Endothelial cell (in vitro differentiated cells): ENCODE measurements around the gene NCAN. TPM values are rescaled to one million over a fixed set of nuclear protein-coding genes. Genes with fewer than 3 reads are reported as not detected.
"Not testable (repeated sequence)": the region's sequence is repeated elsewhere in the genome, so short reads cannot be mapped to it uniquely, and the experiment has no call there.

Source experiments
- DNase-seq: peaks from one replicate; pipeline ENCODE4 v3.0.0; 2021; ENCODE audit warnings: low spot score
- H3K27ac Mint-ChIP-seq: one replicate; pipeline ENCODE4 v1.8.0; 2021; ENCODE audit warnings: mixed read lengths, inconsistent platforms; ENCODE audit not compliant: unreplicated experiment
- H3K27me3 Mint-ChIP-seq: one replicate; pipeline ENCODE4 v1.8.0; 2021; ENCODE audit warnings: mild to moderate bottlenecking, moderate library complexity, mixed read lengths, inconsistent platforms; ENCODE audit not compliant: unreplicated experiment
- H3K36me3 Mint-ChIP-seq: one replicate; pipeline ENCODE4 v1.8.0; 2021; ENCODE audit warnings: mild to moderate bottlenecking, low read depth, mixed read lengths, inconsistent platforms; ENCODE audit not compliant: unreplicated experiment
- H3K4me1 Mint-ChIP-seq: one replicate; pipeline ENCODE4 v1.8.0; 2021; ENCODE audit warnings: mild to moderate bottlenecking, mixed read lengths, inconsistent platforms; ENCODE audit not compliant: unreplicated experiment
- H3K4me3 Mint-ChIP-seq: one replicate; pipeline ENCODE4 v1.8.0; 2021; ENCODE audit warnings: mild to moderate bottlenecking, mixed read lengths, inconsistent platforms; ENCODE audit not compliant: unreplicated experiment
- H3K9me3 Mint-ChIP-seq: one replicate; pipeline ENCODE4 v1.8.0; 2021; ENCODE audit warnings: mixed read lengths, inconsistent platforms; ENCODE audit not compliant: unreplicated experiment
- total RNA-seq: library from RNA; stranded (reverse); fragmentation: NEBNext Ultra II Directional; extraction: Animal tissue kit (Norgen Biotek cat#: 25700); gene quantifications from one replicate; pipeline ENCODE4 v1.2.1, GENCODE V29; 2021; ENCODE audit not compliant: unreplicated experiment
- TF ChIP-seq, protein P1 (sequence below): fragments of 200-600 bp; sonication (generic); IDR thresholded peaks from one replicate; pipeline ENCODE4 v1.5.0; 2021; ENCODE audit warnings: antibody characterized with exemption; ENCODE audit not compliant: unreplicated experiment

Gene NCAN
- total RNA-seq, 1 donor from 2014 or later = 0.05 TPM

- no peak for DNase-seq
- no peaks in the 10 kb centered on the region for H3K9me3 Mint-ChIP-seq
- no peaks in the 10 kb centered on the region for H3K4me1 Mint-ChIP-seq
- no peak overlapping the region for H3K27ac Mint-ChIP-seq
- peaks cover 7% of the 10 kb centered on the region for H3K27me3 Mint-ChIP-seq
- TF ChIP-seq, protein P1, sequence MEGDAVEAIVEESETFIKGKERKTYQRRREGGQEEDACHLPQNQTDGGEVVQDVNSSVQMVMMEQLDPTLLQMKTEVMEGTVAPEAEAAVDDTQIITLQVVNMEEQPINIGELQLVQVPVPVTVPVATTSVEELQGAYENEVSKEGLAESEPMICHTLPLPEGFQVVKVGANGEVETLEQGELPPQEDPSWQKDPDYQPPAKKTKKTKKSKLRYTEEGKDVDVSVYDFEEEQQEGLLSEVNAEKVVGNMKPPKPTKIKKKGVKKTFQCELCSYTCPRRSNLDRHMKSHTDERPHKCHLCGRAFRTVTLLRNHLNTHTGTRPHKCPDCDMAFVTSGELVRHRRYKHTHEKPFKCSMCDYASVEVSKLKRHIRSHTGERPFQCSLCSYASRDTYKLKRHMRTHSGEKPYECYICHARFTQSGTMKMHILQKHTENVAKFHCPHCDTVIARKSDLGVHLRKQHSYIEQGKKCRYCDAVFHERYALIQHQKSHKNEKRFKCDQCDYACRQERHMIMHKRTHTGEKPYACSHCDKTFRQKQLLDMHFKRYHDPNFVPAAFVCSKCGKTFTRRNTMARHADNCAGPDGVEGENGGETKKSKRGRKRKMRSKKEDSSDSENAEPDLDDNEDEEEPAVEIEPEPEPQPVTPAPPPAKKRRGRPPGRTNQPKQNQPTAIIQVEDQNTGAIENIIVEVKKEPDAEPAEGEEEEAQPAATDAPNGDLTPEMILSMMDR = no peak
- peaks cover 4% of the 10 kb centered on the region for H3K36me3 Mint-ChIP-seq
- no peak overlapping the region for H3K4me3 Mint-ChIP-seq
Observed at GRCh38 chr19:19217099-19217498, 5.3 kb downstream of the NCAN start.

- no peak for DNase-seq
- Mint-ChIP-seq H3K36me3 (peaks cover 4% of the 10 kb centered on the region), H3K27me3 (peaks cover 4% of the 10 kb centered on the region), H3K4me3 (no peak overlapping the region), H3K4me1 (no peaks in the 10 kb centered on the region), H3K27ac (no peak overlapping the region), H3K9me3 (no peaks in the 10 kb centered on the region)
- TF ChIP-seq, protein P1 = no peak
Observed at GRCh38 chr19:19218911-19219310, 7.2 kb downstream of the NCAN start.

DNA sequence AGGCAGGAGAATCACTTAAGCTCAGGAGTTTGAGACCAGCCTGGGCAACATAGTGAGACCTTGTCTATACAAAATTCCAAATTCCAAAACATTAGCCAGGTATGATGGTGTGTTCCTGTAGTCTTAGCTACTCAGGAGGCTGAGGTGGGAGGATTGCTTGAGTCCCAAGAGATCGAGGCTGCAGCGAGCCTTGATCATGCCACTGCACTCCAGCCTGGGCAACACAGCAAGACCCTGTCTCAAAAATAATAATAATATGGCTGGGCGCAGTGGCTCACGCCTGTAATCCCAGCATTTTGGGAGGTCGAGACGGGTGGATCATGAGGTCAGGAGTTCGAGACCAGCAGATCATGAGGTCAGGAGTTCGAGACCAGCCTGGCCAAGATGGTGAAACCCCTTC lies 9.2 kb downstream of the NCAN start:
- H3K4me1 Mint-ChIP-seq, DNase-seq, H3K27ac Mint-ChIP-seq, H3K27me3 Mint-ChIP-seq, H3K36me3 Mint-ChIP-seq, H3K9me3 Mint-ChIP-seq, H3K4me3 Mint-ChIP-seq: not testable (repeated sequence)

- no peaks in the 10 kb centered on the region for H3K36me3 Mint-ChIP-seq
- H3K9me3 Mint-ChIP-seq = no peaks in the 10 kb centered on the region
- TF ChIP-seq, protein P1 = no peak
- H3K4me3 Mint-ChIP-seq = no peak overlapping the region
- no peak for DNase-seq
- no peaks in the 10 kb centered on the region for H3K4me1 Mint-ChIP-seq
- no peak overlapping the region for H3K27ac Mint-ChIP-seq
- peaks cover 2% of the 10 kb centered on the region for H3K27me3 Mint-ChIP-seq
Observed at GRCh38 chr19:19223060-19223459, 11.3 kb downstream of the NCAN start.

- Mint-ChIP-seq H3K9me3 (no peaks in the 10 kb centered on the region), H3K27me3 (peaks cover 2% of the 10 kb centered on the region), H3K4me3 (no peak overlapping the region), H3K36me3 (no peaks in the 10 kb centered on the region), H3K4me1 (no peaks in the 10 kb centered on the region), H3K27ac (no peak overlapping the region)
- DNase-seq = no peak
- TF ChIP-seq, protein P1 = no peak
Observed at GRCh38 chr19:19223636-19224035, 11.9 kb downstream of the NCAN start.
